Gastroesophageal sphincter (tissue), 3 donors: Measurements from ENCODE around the gene GLCCI1.

Experiments used
- CTCF ChIP-seq, 4 experiments: fragments of 200-600 bp in 2 of 4; fragments of 450-650 bp in 2 of 4; sonication (generic) in 1 of 4; IDR thresholded peaks; one replicate each; pipeline ENCODE4 v1.5.1; 2017 to 2019; ENCODE audit warnings: antibody characterized with exemption in 4 of 4, mild to moderate bottlenecking in 2 of 4, moderate library complexity in 2 of 4
- EP300 ChIP-seq: sonication (generic); formaldehyde crosslinking; IDR thresholded peaks from one replicate; pipeline ENCODE4 v1.6.1; 2017; ENCODE audit warnings: antibody characterized with exemption, mild to moderate bottlenecking
- POLR2A ChIP-seq, 2 donors: fragments of 450-650 bp; IDR thresholded peaks; one replicate each; pipeline ENCODE4 v1.6.1; 2017; ENCODE audit warnings: antibody characterized with exemption in 2 of 2, mild to moderate bottlenecking in 2 of 2, moderate library complexity in 1 of 2
- POLR2AphosphoS5 ChIP-seq: sonication (generic); formaldehyde crosslinking; IDR thresholded peaks from one replicate; pipeline ENCODE4 v1.6.1; 2017; ENCODE audit warnings: antibody characterized with exemption

GRCh38 chr7:8133188-8133848 is 164.7 kb downstream of the GLCCI1 start:
- TF ChIP-seq POLR2A (IDR thresholded peaks at IDR 0.05) (no peak), CTCF (IDR thresholded peaks at IDR 0.05) (no peak), POLR2AphosphoS5 (no peak), EP300 (no peak)
